SIG-M5 (cell line): ENCODE measurements around the gene PTPN23.
"Not testable (repeated sequence)": the region's sequence is repeated elsewhere in the genome, so short reads cannot be mapped to it uniquely, and the experiment has no call there.

Source experiments
- DNase-seq: peaks from one replicate; lab custom pipeline; 2025; lab: John Stamatoyannopoulos, UW

The PTPN23 gene

GRCh38 chr3:47380601-47381316 is at the start of gene PTPN23:
PTPN23 (plus strand) TSS chr3:47381021; CDS start chr3:47381097, 76 bp downstream.
- peak; percentile 80 for DNase-seq

- no peak for DNase-seq
Observed at GRCh38 chr3:47333907-47334306, 46.9 kb upstream of the PTPN23 start.

GRCh38 chr3:47337656-47338055 is 43.2 kb upstream of the PTPN23 start:
- DNase-seq = no peak

- no peak for DNase-seq
Observed at GRCh38 chr3:47339951-47340350, 40.9 kb upstream of the PTPN23 start.

GRCh38 chr3:47340866-47341265 is 40.0 kb upstream of the PTPN23 start:
- no peak for DNase-seq

- no peak for DNase-seq
Observed at GRCh38 chr3:47342151-47342550, 38.7 kb upstream of the PTPN23 start.

GRCh38 chr3:47342812-47343211 is 38.0 kb upstream of the PTPN23 start:
- DNase-seq = no peak

GRCh38 chr3:47343471-47343971 is 37.3 kb upstream of the PTPN23 start:
- DNase-seq = no peak

GRCh38 chr3:47344971-47345370 is 35.9 kb upstream of the PTPN23 start:
- DNase-seq = no peak

- peak; percentile 70 for DNase-seq
Observed at GRCh38 chr3:47347217-47347801, 33.5 kb upstream of the PTPN23 start.

GRCh38 chr3:47348411-47349154 is 32.2 kb upstream of the PTPN23 start:
- DNase-seq = no peak

GRCh38 chr3:47355010-47355409 is 25.8 kb upstream of the PTPN23 start:
- no peak for DNase-seq

- DNase-seq = no peak
Observed at GRCh38 chr3:47356201-47356600, 24.6 kb upstream of the PTPN23 start.

- no peak for DNase-seq
Observed at GRCh38 chr3:47359323-47359722, 21.5 kb upstream of the PTPN23 start.

- DNase-seq = not testable (repeated sequence)
Observed at GRCh38 chr3:47360110-47360517, 20.7 kb upstream of the PTPN23 start.

GRCh38 chr3:47362701-47363100 is 18.1 kb upstream of the PTPN23 start:
- no peak for DNase-seq

- DNase-seq = no peak
Observed at GRCh38 chr3:47365213-47366153, 15.3 kb upstream of the PTPN23 start.

- DNase-seq = no peak
Observed at GRCh38 chr3:47366833-47367232, 14.0 kb upstream of the PTPN23 start.

GRCh38 chr3:47367631-47368030 is 13.2 kb upstream of the PTPN23 start:
- no peak for DNase-seq

GRCh38 chr3:47370020-47370419 is 10.8 kb upstream of the PTPN23 start:
- not testable (repeated sequence) for DNase-seq

GRCh38 chr3:47370887-47371697 is 9.7 kb upstream of the PTPN23 start:
- no peak for DNase-seq
